ENCODE results near the gene SLC31A1. TPM values are rescaled to one million over a fixed set of nuclear protein-coding genes. Genes with fewer than 3 reads are reported as not detected.

Gene SLC31A1
- total and polyA plus RNA-seq, 2 of the 8 experiments (the other 6 are each of a cell fraction or from before 2014, with no cell fraction given): 23.9 to 40.8 TPM

- Histone ChIP-seq H2BK15ac (ENCODE audit: low read length) (no peak overlapping the region), H3K14ac (ENCODE audit: insufficient read length) (no peak overlapping the region), H3K79me1 (ENCODE audit: low read depth, low read length) (no peaks in the 10 kb centered on the region; the same call in 1 of the 2 replicates), H3K27ac (ENCODE audit: low read depth, low read length) (no peak overlapping the region), H2AFZ (ENCODE audit: low read length) (no peak overlapping the region), H2BK12ac (ENCODE audit: low read depth, low read length) (no peak overlapping the region), H4K20me1 (replicated peaks in 1 of 2; ENCODE audit: control insufficient read depth in 1 of 2, insufficient read depth in 2 of 2, low read length in 2 of 2) (no peaks in the 10 kb centered on the region), H3K79me2 (ENCODE audit: control insufficient read depth in 1 of 2, insufficient read depth in 2 of 2, low read length in 2 of 2) (no peaks in the 10 kb centered on the region), H3K4me3 (ENCODE audit: extremely low read depth in 1 of 4, insufficient read depth in 2 of 4, low read depth in 3 of 4, low read length in 4 of 4) (no peak overlapping the region), H4K5ac (ENCODE audit: insufficient read length, low read depth, low read length) (no peak overlapping the region), H3K27me3 (replicated peaks in 1 of 4; ENCODE audit: control insufficient read depth in 3 of 4, extremely low read depth in 1 of 4, insufficient read depth in 3 of 4, low read length in 3 of 4) (no peaks in the 10 kb centered on the region), H3K18ac (ENCODE audit: extremely low read depth, low read length) (no peak overlapping the region), H3K9ac (replicated peaks in 1 of 4; ENCODE audit: extremely low read depth in 1 of 4, low read depth in 3 of 4, low read length in 3 of 4) (no peak overlapping the region), H3K4me2 (ENCODE audit: insufficient read depth in 1 of 2, low read depth in 2 of 2, low read length in 2 of 2) (no peak overlapping the region), H3K4me1 (replicated peaks in 1 of 4; ENCODE audit: control insufficient read depth in 3 of 4, insufficient read depth in 4 of 4, low read length in 3 of 4) (no peaks in the 10 kb centered on the region), H2AK5ac (ENCODE audit: low read depth, low read length) (no peak overlapping the region), H3K23ac (ENCODE audit: insufficient read length) (no peak overlapping the region), H3K23me2 (ENCODE audit: low read depth, low read length) (no peaks in the 10 kb centered on the region), H3K36me3 (ENCODE audit: control insufficient read depth in 2 of 4, insufficient read depth in 4 of 4, low read length in 3 of 4) (peaks cover 3 to 16% (median 11%) of the 10 kb centered on the region in 4 experiments; a peak in 6 of 8 replicates), H3K9me3 (ENCODE audit: insufficient read depth in 2 of 2, low read depth in 1 of 2, low read length in 1 of 2) (no peaks in the 10 kb centered on the region), H3K4ac (replicated peaks; ENCODE audit: insufficient read length, low read depth, low read length) (no peak overlapping the region), H2BK20ac (ENCODE audit: low read length) (no peak overlapping the region), H2BK5ac (ENCODE audit: low read depth, low read length) (no peak overlapping the region), H3K56ac (replicated peaks; ENCODE audit: insufficient read length, low read depth, low read length) (no peak overlapping the region), H2BK120ac (replicated peaks; ENCODE audit: low read depth, low read length) (no peak overlapping the region), H4K91ac (replicated peaks; ENCODE audit: insufficient read length, low read length) (no peak overlapping the region), H4K8ac (ENCODE audit: extremely low read depth, insufficient read depth, low read length) (no peak overlapping the region)
- 99% methylated on average over 6 of the region's 6 CpGs; no CpG with 5 or more reads in 1 of the 2 experiments for WGBS, 2 experiments (ENCODE audit: extremely low coverage in 1 of 2, insufficient coverage in 1 of 2, insufficient read length in 1 of 2, insufficient replicate concordance in 2 of 2, low coverage in 1 of 2, low lambda C conversion rate in 2 of 2, missing lambda C conversion rate in 1 of 2)
- TF ChIP-seq SIRT6 (IDR thresholded peaks at IDR 0.05; ENCODE audit: low read length) (no peak), NRF1 (IDR thresholded peaks at IDR 0.05; ENCODE audit: low read depth, low read length) (no peak), EGR1 (IDR thresholded peaks at IDR 0.05; ENCODE audit: borderline replicate concordance, low read depth, low read length) (no peak), TCF12 (IDR thresholded peaks at IDR 0.05; ENCODE audit: low read depth, low read length) (no peak)
- DNase-seq (ENCODE audit: low read depth in 1 of 2, low spot score in 2 of 2) (no peak), FAIRE-seq (no peak)
- ChIA-PET POLR2A (ENCODE audit: partially characterized antibody) (no interaction called here), CTCF (ENCODE audit: partially characterized antibody) (interaction anchor here (0.8 kb wide), 1 partner anchor 18 kb away, joined by 4 read pairs; no protein-coding TSS in a partner anchor)
These were observed 34.1 kb downstream of the SLC31A1 start for GRCh38 chr9:113255438-113255837.
